WI38 (cell line): ENCODE results near the gene MOCOS.

Experiments used
- H3K4me3 ChIP-seq: 2 replicates; pipeline ENCODE4 v1.5.1; 2011; ENCODE audit warnings: low read depth, mild to moderate bottlenecking, control low read depth, low read length
- TF ChIP-seq, protein P1 (sequence below): IDR thresholded peaks from 2 replicates; pipeline ENCODE4 v1.5.1; 2012; ENCODE audit warnings: low read depth, mild to moderate bottlenecking, control low read depth, low read length

MOCOS gene

DNA sequence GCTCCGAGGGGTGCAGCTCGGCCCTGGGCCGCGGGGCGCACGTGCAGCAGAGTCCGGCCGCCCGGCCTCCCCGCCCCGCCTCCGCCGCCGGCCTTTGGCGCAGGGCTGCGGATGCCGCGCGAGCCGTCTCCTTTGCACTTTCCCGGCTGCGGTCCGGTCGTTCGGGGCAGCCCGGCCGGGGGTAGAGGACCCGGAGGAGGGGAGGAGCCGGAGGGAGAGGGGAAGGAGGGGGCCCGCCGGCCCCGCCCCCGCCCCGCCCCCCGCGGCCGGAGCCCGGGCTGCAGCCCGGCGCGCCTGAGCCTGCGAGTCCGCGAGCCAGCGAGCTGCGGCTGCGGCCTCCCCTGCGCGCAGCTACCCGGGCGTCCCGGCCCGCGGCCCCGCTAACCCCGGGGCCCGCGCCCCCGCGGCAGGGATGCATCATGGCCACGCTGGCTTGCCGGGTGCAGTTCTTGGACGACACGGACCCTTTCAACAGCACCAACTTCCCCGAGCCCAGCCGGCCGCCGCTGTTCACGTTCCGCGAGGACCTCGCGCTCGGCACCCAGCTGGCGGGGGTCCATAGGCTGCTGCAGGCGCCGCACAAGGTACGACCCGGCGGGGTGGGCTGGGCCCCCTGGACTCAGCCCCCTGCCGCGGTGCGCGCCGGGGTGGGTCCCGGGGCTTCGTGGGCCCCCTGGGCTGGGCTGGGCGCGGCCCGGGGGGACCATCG lies 110.3 kb downstream of the MOCOS start, which contains the start of gene FHOD3:
Gene FHOD3, plus strand, starts transcription at position 297 of the 709 bp plus-strand sequence. Its CDS starts 123 bp downstream, at position 420.
- H3K4me3 ChIP-seq: peak within 1 kb of the TSS; percentile 75
- TF ChIP-seq, protein P1, sequence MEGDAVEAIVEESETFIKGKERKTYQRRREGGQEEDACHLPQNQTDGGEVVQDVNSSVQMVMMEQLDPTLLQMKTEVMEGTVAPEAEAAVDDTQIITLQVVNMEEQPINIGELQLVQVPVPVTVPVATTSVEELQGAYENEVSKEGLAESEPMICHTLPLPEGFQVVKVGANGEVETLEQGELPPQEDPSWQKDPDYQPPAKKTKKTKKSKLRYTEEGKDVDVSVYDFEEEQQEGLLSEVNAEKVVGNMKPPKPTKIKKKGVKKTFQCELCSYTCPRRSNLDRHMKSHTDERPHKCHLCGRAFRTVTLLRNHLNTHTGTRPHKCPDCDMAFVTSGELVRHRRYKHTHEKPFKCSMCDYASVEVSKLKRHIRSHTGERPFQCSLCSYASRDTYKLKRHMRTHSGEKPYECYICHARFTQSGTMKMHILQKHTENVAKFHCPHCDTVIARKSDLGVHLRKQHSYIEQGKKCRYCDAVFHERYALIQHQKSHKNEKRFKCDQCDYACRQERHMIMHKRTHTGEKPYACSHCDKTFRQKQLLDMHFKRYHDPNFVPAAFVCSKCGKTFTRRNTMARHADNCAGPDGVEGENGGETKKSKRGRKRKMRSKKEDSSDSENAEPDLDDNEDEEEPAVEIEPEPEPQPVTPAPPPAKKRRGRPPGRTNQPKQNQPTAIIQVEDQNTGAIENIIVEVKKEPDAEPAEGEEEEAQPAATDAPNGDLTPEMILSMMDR: no peak

DNA sequence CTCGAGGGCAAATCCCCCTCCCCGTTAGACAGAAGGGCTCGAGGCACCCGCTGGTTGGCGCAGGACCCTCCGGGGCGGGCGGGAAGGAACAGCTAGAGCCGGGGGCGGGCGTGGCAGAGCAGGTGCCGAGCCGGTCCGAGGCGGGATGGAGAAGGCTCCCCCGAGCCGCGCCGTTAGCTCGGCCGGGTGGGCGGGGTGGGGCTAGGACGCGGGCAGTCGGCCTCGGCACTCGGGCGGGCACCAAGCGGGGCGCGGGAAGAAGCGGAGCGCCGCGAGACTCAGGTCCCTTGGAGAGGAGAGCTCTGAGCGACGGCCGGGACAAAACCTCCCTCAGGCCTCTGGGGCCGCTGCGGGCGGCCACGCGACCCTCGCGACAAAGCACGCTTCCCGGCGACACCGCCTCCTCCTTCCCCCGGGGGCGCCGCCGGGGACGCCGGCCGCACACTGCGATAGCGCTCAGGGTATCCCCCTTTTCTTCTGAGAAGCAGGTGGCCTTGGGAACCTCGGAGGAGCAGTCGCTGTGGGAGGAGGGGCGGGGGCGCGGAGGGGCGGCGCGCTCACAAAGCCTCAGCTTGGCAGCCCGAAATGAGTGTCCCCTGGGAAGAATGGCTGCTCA lies 110.9 kb downstream of the MOCOS start:
- TF ChIP-seq, protein P1: no peak
- H3K4me3 ChIP-seq: peak overlapping the region; percentile 75

DNA sequence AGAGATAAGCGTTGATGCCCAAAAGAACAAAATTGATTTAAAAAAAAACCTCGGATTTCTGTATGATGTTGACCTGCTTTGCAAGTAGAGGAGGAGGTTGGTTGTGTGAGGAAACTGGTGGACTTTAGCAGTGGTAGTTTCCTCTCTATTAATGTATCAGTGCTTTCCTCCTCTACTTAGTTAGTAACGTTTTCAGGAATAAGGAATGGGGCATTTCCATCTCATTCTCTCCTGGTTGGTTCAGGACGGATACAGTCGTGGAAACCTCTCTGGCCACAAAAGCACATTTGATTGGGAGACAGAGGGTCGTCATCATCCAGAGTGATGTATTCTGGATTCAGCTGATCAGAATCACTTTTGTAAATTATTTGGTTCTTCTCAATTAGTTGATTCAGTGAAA lies 111.7 kb downstream of the MOCOS start:
- TF ChIP-seq, protein P1: no peak
- no peak overlapping the region for H3K4me3 ChIP-seq

DNA sequence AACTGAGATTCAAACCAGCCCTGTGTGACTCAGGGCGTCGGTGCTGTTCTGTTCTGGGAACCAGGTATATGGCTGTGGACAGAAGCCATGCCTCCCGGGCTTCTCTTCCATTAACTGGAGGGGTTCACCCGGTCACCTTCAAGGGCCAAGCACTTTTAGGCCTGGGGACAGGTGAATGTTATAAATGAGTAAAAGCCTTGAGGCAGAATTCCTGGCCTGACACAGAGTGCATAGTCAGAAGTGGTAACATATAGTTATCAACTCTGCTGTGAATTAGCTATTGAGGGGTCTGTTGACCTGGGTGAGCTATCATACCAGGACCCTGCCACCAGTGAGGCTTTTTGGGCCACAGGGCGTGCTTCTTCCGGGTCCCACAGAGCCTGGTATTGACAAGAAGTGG lies 112.9 kb downstream of the MOCOS start:
- TF ChIP-seq, protein P1: no peak
- H3K4me3 ChIP-seq: no peak overlapping the region

DNA sequence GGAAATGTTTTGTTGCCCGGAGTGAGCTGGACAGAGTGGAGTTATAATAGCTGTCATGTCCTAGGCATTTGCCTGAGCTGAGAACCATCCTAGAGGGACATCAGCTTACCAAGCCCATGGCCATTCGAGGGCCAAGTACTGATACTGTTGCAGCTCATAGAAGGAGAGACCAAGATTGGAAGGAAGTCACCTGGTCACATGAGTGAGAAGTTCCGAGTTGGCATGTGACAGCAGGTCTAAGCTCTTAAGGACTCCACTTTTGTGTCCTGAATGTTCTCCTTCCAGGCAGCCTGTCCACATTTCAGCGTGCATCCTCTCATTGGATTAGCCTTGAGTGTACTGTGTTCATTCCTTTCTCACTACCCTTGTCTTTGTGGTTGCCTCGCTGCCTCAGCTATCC lies 114.6 kb downstream of the MOCOS start:
- TF ChIP-seq, protein P1: no peak
- H3K4me3 ChIP-seq: no peak overlapping the region

DNA sequence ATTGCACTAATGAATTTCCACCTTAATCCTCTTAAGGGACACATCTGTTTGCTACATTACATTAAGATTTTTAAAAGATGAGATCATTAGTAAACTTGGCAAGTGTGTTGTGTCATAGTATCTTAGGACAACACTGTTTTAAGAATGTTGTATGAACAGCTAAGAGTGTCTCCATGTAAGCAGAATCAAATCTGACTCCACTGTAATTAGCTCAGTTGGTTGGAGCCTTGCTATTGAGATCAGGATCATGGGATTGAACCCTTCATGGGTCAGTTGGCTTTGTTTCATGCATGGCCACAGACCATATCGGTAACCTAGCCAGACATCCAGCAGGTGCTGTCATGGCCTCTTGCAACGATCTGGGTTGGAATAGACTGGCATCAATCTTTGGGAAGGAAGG lies 115.4 kb downstream of the MOCOS start:
- no peak overlapping the region for H3K4me3 ChIP-seq
- TF ChIP-seq, protein P1: no peak

DNA sequence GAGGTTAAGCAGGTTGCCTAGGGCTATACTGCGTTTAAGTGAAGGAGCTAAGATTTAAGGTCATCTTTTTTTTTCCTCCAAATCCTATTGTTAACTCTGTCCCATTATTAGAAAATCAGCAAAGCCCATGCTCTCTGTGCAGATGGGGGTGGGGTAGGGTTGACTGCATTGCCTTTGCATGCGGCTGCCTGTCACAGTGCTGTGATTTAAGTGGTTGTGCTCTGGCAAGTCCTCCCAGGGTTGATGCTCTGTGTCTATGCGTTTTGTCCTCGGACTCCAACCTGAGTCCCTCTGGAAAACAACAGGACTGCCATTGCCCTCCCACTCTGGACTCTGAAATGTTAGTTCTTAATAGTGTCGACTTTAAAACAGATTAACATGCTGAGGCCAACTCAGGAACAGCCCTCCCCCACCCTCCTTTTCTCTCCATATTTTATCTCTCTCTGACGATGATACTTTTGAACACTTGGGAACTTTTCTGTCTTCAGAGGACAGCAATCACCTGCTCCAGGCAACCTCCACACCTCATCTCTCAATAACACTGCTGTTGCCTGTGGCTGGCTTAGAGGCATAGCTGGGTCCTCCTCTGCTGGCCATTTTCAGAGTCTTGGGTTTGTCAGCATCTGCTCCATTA lies 116.0 kb downstream of the MOCOS start:
- TF ChIP-seq, protein P1: no peak
- H3K4me3 ChIP-seq: no peak overlapping the region
